ENCODE measurements around the gene SNPH.

SNPH gene

GRCh38 chr20:1264727-1265126 lies 1.4 kb upstream of the SNPH start:
- DNase-seq (ENCODE audit: low read depth), result no peak

GRCh38 chr20:1265226-1265915 lies 723 bp upstream of the SNPH start:
- DNase-seq (ENCODE audit: low read depth), result no peak

- DNase-seq (ENCODE audit: low read depth), result no peak
Observed at GRCh38 chr20:1265916-1266166, 253 bp upstream of the SNPH start.

GRCh38 chr20:1267161-1267560 lies 1.1 kb downstream of the SNPH start:
- no peak for DNase-seq (ENCODE audit: low read depth)

GRCh38 chr20:1267809-1268374 lies 1.8 kb downstream of the SNPH start:
- DNase-seq (ENCODE audit: low read depth), result no peak

GRCh38 chr20:1269235-1269634 lies 3.1 kb downstream of the SNPH start:
- no peak for DNase-seq (ENCODE audit: low read depth)

GRCh38 chr20:1269850-1270249 lies 3.8 kb downstream of the SNPH start:
- DNase-seq (ENCODE audit: low read depth), result no peak

GRCh38 chr20:1272368-1273100 lies 6.4 kb downstream of the SNPH start:
- DNase-seq (ENCODE audit: low read depth), result no peak

GRCh38 chr20:1273366-1273765 lies 7.3 kb downstream of the SNPH start:
- DNase-seq (ENCODE audit: low read depth), result no peak

GRCh38 chr20:1274485-1275311 lies 8.6 kb downstream of the SNPH start:
- DNase-seq (ENCODE audit: low read depth), result no peak

GRCh38 chr20:1275919-1276318 lies 9.8 kb downstream of the SNPH start:
- DNase-seq (ENCODE audit: low read depth), result no peak

GRCh38 chr20:1277529-1278322 lies 11.6 kb downstream of the SNPH start:
- no peak for DNase-seq (ENCODE audit: low read depth)

- DNase-seq (ENCODE audit: low read depth), result no peak
Observed at GRCh38 chr20:1278993-1279392, 12.9 kb downstream of the SNPH start.

- DNase-seq (ENCODE audit: low read depth), result no peak
Observed at GRCh38 chr20:1280195-1281102, 14.4 kb downstream of the SNPH start.

GRCh38 chr20:1281279-1282057 lies 15.4 kb downstream of the SNPH start:
- DNase-seq (ENCODE audit: low read depth), result no peak

- DNase-seq (ENCODE audit: low read depth), result no peak
Observed at GRCh38 chr20:1282966-1283365, 16.9 kb downstream of the SNPH start.

GRCh38 chr20:1283522-1284510 lies 17.7 kb downstream of the SNPH start:
- DNase-seq (ENCODE audit: low read depth), result no peak

- DNase-seq (ENCODE audit: low read depth), result peak; percentile 12
Observed at GRCh38 chr20:1286267-1287024, 20.4 kb downstream of the SNPH start.

All from activated T-helper 1 cell treated with Interleukin-2 at 50 U/mL for 16 hours (primary cell).